A549 (cell line): ENCODE data around the gene ACOT11. TPM values are rescaled to one million over a fixed set of nuclear protein-coding genes. Genes with fewer than 3 reads are reported as not detected.
"Not testable (repeated sequence)": the region's sequence is repeated elsewhere in the genome, so short reads cannot be mapped to it uniquely, and the experiment has no call there.

Source experiments
- ATAC-seq, 2 experiments: fragments of 200-7000 bp in 1 of 2; fragments of >200 bp in 1 of 2; cut with Nextera tagmentation in 1 of 2; cut with Tn5 transposase in 1 of 2; 3 replicates each; pipeline versions ENCODE4 v1.8.0 to v1.9.1; 2018 to 2020; ENCODE audit warnings: mild to moderate bottlenecking in 1 of 2, moderate library complexity in 1 of 2
- CTCF ChIA-PET: fragments of 300-600 bp; sonication (Branson Sonifier 250); formaldehyde crosslinking; extraction: SDS; loops from one replicate; lab custom pipeline; 2021; ENCODE audit warnings: antibody characterized with exemption, inconsistent platforms; lab: Yijun Ruan, JAX
- POLR2A ChIA-PET: fragments of 350-600 bp; formaldehyde crosslinking; extraction: SDS; loops from one replicate; lab custom pipeline; 2021; ENCODE audit warnings: antibody characterized with exemption, inconsistent platforms; lab: Yijun Ruan, JAX
- DNase-seq, 2 experiments: peaks; one replicate each; pipeline versions ENCODE4 v3.0.0 to v3.0.0-alpha.2; 2011 to 2016; ENCODE audit warnings: low read depth in 1 of 2, low spot score in 1 of 2
- FAIRE-seq: peaks from 2 replicates; lab custom pipeline; 2011; peaks lifted over from hg19 to GRCh38; lab: Jason Lieb, UNC
- H3K27ac ChIP-seq, 2 experiments: fragments of >200 bp; sonication (Bioruptor Twin); formaldehyde crosslinking; 3 replicates each; pipeline ENCODE4 v1.5.1; 2016 to 2017
- H3K4me1 ChIP-seq: fragments of >200 bp; sonication (Bioruptor Twin); formaldehyde crosslinking; 3 replicates; pipeline ENCODE4 v1.6.1; 2016
- H3K4me2 ChIP-seq: fragments of >200 bp; sonication (Bioruptor Twin); formaldehyde crosslinking; 3 replicates; pipeline ENCODE4 v1.6.1; 2016
- H3K4me3 ChIP-seq: fragments of >200 bp; sonication (Bioruptor Twin); formaldehyde crosslinking; 3 replicates; pipeline ENCODE4 v1.5.1; 2016
- H3K9me3 ChIP-seq: fragments of >200 bp; sonication (Bioruptor Twin); formaldehyde crosslinking; 3 replicates; pipeline ENCODE4 v1.6.1; 2016
- ATOH8 ChIP-seq: fragments of 250-450 bp; sonication (Bioruptor Pico); IDR thresholded peaks from 2 replicates; pipeline ENCODE4 v1.5.0; 2020; ENCODE audit warnings: low read depth, mild to moderate bottlenecking, moderate library complexity
- BCL3 ChIP-seq: fragments of >200 bp; sonication (Bioruptor Twin); formaldehyde crosslinking; IDR thresholded peaks from 3 replicates; pipeline ENCODE4 v1.6.1; 2016
- CEBPB ChIP-seq, 2 experiments: fragments of >200 bp in 1 of 2; sonication (Bioruptor Twin) in 1 of 2; formaldehyde crosslinking in 1 of 2; IDR thresholded peaks; 2 replicates each; pipeline ENCODE4 v1.6.1; 2012 to 2016
- CHD2 ChIP-seq: fragments of 150-350 bp; IDR thresholded peaks from 2 replicates; pipeline ENCODE4 v1.6.1; 2014; ENCODE audit warnings: low read length; ENCODE audit not compliant: partially characterized antibody
- CTCF ChIP-seq: fragments of >200 bp; sonication (Bioruptor Twin); formaldehyde crosslinking; IDR thresholded peaks from 3 replicates; pipeline ENCODE4 v1.5.1; 2016
- E2F6 ChIP-seq: IDR thresholded peaks from 2 replicates; pipeline ENCODE4 v1.6.1; 2012; ENCODE audit warnings: low read depth, borderline replicate concordance
- GATA3 ChIP-seq: IDR thresholded peaks from 2 replicates; pipeline ENCODE4 v1.6.1; 2012; ENCODE audit warnings: borderline replicate concordance
- HOXA7 ChIP-seq: fragments of 250-450 bp; sonication (Bioruptor Pico); IDR thresholded peaks from 2 replicates; pipeline ENCODE4 v1.5.0; 2020; ENCODE audit warnings: mild to moderate bottlenecking, moderate library complexity
- HOXB5 ChIP-seq: fragments of 250-450 bp; sonication (Bioruptor Pico); IDR thresholded peaks from 2 replicates; pipeline ENCODE4 v1.5.0; 2020; ENCODE audit warnings: mild to moderate bottlenecking, moderate library complexity
- KDM1A ChIP-seq: fragments of 200-600 bp; sonication (generic); IDR thresholded peaks from 2 replicates; pipeline ENCODE4 v1.6.1; 2016; ENCODE audit warnings: low read depth, mild to moderate bottlenecking
- KDM5A ChIP-seq: fragments of 200-600 bp; sonication (generic); IDR thresholded peaks from 2 replicates; pipeline ENCODE4 v1.6.1; 2016; ENCODE audit warnings: antibody characterized with exemption, mild to moderate bottlenecking
- MAZ ChIP-seq: fragments of 150-350 bp; IDR thresholded peaks from 2 replicates; pipeline ENCODE4 v1.6.1; 2014; ENCODE audit warnings: antibody characterized with exemption, low read depth, low read length, borderline replicate concordance
- NFE2L2 ChIP-seq: fragments of 150-350 bp; conservative IDR thresholded peaks from 2 replicates; pipeline ENCODE4 v1.6.1; 2014; ENCODE audit warnings: low read length
- SMC3 ChIP-seq: fragments of >200 bp; sonication (Bioruptor Twin); formaldehyde crosslinking; IDR thresholded peaks from 3 replicates; pipeline ENCODE4 v1.6.1; 2018; ENCODE audit warnings: inconsistent platforms
- TFCP2L1 ChIP-seq: fragments of 250-450 bp; sonication (Bioruptor Pico); IDR thresholded peaks from 2 replicates; pipeline ENCODE4 v1.5.0; 2021; ENCODE audit warnings: mild to moderate bottlenecking
- ZC3H11A ChIP-seq: fragments of 450-650 bp; IDR thresholded peaks from 2 replicates; pipeline ENCODE4 v1.6.1; 2014; ENCODE audit warnings: antibody characterized with exemption, mild to moderate bottlenecking
- WGBS: methylation state at CpG from one replicate; pipeline ENCODE4 v1.1.6; 2017; ENCODE audit errors: missing lambda C conversion rate; 5-methylcytosine and 5-hydroxymethylcytosine counted together
- polyA plus RNA-seq, 4 experiments: library from polyadenylated mRNA; depleted of rRNA in 3 of 4; stranded (reverse); fragments of >200 nt; fragmentation: RNase III in 1 of 4; extraction: RNeasy Plus Mini Kit Qiagen cat#74134 plus additional on column Dnase treatment in 1 of 4; gene quantifications; 2 replicates in 3 of 4; 3 replicates in 1 of 4; pipeline ENCODE4 v1.2.3, GENCODE V29; 2011 to 2017

The ACOT11 gene
- polyA plus RNA-seq, 2 of the 4 experiments (the other 2 are of a cell fraction) = 1.7 TPM

GRCh38 chr1:54627196-54627595 lies 79.2 kb downstream of the ACOT11 start:
- no peak overlapping the region for H3K4me2 ChIP-seq
- no peak for DNase-seq
- no peak for ATAC-seq
- H3K27ac ChIP-seq = no peak overlapping the region
- no peaks in the 10 kb centered on the region for H3K9me3 ChIP-seq
- POLR2A ChIA-PET = no interaction called here
- TF ChIP-seq CTCF (no peak), HOXB5 (no peak), CHD2 (no peak), NFE2L2 (no peak), CEBPB (IDR thresholded peaks at IDR 0.05) (no peak), E2F6 (no peak), KDM1A (no peak), SMC3 (no peak), KDM5A (no peak)
- CTCF ChIA-PET = no interaction called here
- FAIRE-seq = no peak
- WGBS = 77% methylated on average over 6 of the region's 10 CpGs
- no peak overlapping the region for H3K4me3 ChIP-seq
- no peaks in the 10 kb centered on the region for H3K4me1 ChIP-seq

GRCh38 chr1:54635804-54636203 lies 87.8 kb downstream of the ACOT11 start:
- CTCF ChIA-PET, H3K4me1 ChIP-seq, DNase-seq, H3K9me3 ChIP-seq, FAIRE-seq, H3K4me2 ChIP-seq, ATAC-seq, H3K4me3 ChIP-seq, POLR2A ChIA-PET, H3K27ac ChIP-seq: not testable (repeated sequence)
- 82% methylated on average over 7 of the region's 7 CpGs for WGBS

- WGBS = 47% methylated on average over 14 of the region's 14 CpGs
- DNase-seq, CTCF ChIA-PET, ATAC-seq, H3K4me2 ChIP-seq, H3K27ac ChIP-seq, POLR2A ChIA-PET, H3K4me3 ChIP-seq, H3K9me3 ChIP-seq, FAIRE-seq, H3K4me1 ChIP-seq: not testable (repeated sequence)
These were observed 88.7 kb downstream of the ACOT11 start for GRCh38 chr1:54636461-54637446.

- ATAC-seq (no peak), FAIRE-seq (no peak)
- 52% methylated on average over 4 of the region's 4 CpGs for WGBS
- Histone ChIP-seq H3K4me3 (no peak overlapping the region), H3K4me1 (no peaks in the 10 kb centered on the region), H3K27ac (no peak overlapping the region)
- CTCF ChIA-PET = no interaction called here
- TF ChIP-seq TFCP2L1 (CRISPR knock-in tag) = no peak
- no peak for TF ChIP-seq BCL3
- TF ChIP-seq KDM1A = no peak
- TF ChIP-seq ZC3H11A = no peak
- no peak for TF ChIP-seq ATOH8 (CRISPR knock-in tag)
- TF ChIP-seq HOXA7 (CRISPR knock-in tag) = no peak
- no peak for TF ChIP-seq MAZ
- no peak for TF ChIP-seq GATA3
- TF ChIP-seq, all 56 proteins: peak for 0
- POLR2A ChIA-PET = no interaction called here
- H3K4me2 ChIP-seq = no peak overlapping the region
- no peak for DNase-seq
- peaks cover 19% of the 10 kb centered on the region for H3K9me3 ChIP-seq
These were observed 92.3 kb downstream of the ACOT11 start for GRCh38 chr1:54640361-54640760.
